Neural crest cell (in vitro differentiated cells): ENCODE results near the gene NAXE. TPM values are rescaled to one million over a fixed set of nuclear protein-coding genes. Genes with fewer than 3 reads are reported as not detected.

ENCODE experiments used
- DNase-seq: peaks from one replicate; pipeline ENCODE4 v3.0.0; 2021; ENCODE audit warnings: low read depth, mixed read lengths, low spot score
- H3K27ac Mint-ChIP-seq: one replicate; pipeline ENCODE4 v1.8.0; 2021; ENCODE audit warnings: mild to moderate bottlenecking, mixed read lengths; ENCODE audit not compliant: unreplicated experiment
- H3K27me3 Mint-ChIP-seq: 2 replicates; pipeline ENCODE4 v1.8.0; 2021; ENCODE audit warnings: low read depth, mild to moderate bottlenecking, mixed read lengths
- H3K36me3 Mint-ChIP-seq: 2 replicates; pipeline ENCODE4 v1.8.0; 2021; ENCODE audit warnings: low read depth, mild to moderate bottlenecking, mixed read lengths
- H3K4me1 Mint-ChIP-seq: 2 replicates; pipeline ENCODE4 v1.8.0; 2021; ENCODE audit warnings: mixed read lengths
- H3K4me3 Mint-ChIP-seq: one replicate; pipeline ENCODE4 v1.8.0; 2021; ENCODE audit warnings: mild to moderate bottlenecking, mixed read lengths
- H3K9me3 Mint-ChIP-seq: 2 replicates; pipeline ENCODE4 v1.8.0; 2021; ENCODE audit warnings: mixed read lengths
- long read RNA-seq: library from polyadenylated mRNA; unstranded; transcript quantifications from one replicate; pipeline ENCODE4 v2.0.0, GENCODE V29; 2020
- total RNA-seq: library from RNA; stranded (reverse); gene quantifications from 2 replicates; pipeline ENCODE4 v1.2.1, GENCODE V29; 2021
- TF ChIP-seq, protein P1 (sequence below): fragments of 200-600 bp; sonication (generic); conservative IDR thresholded peaks from 2 replicates; pipeline ENCODE4 v1.5.0; 2021; ENCODE audit warnings: antibody characterized with exemption, mild to moderate bottlenecking

The NAXE gene
- 76.5 and 80.6 TPM in 2 replicates for total RNA-seq
- long read RNA-seq, transcript NAXE-201 (5 exons, 1,012 nt): minor isoform, 5 of 27 reads
- long read RNA-seq, transcript NAXE-203 (6 exons, 1,125 nt): major isoform, 17 of 27 reads
- long read RNA-seq, partial matches to known transcripts: 2 of 27 reads
- long read RNA-seq, other reads (novel, unspliced or antisense): 3 of 27 reads

DNA sequence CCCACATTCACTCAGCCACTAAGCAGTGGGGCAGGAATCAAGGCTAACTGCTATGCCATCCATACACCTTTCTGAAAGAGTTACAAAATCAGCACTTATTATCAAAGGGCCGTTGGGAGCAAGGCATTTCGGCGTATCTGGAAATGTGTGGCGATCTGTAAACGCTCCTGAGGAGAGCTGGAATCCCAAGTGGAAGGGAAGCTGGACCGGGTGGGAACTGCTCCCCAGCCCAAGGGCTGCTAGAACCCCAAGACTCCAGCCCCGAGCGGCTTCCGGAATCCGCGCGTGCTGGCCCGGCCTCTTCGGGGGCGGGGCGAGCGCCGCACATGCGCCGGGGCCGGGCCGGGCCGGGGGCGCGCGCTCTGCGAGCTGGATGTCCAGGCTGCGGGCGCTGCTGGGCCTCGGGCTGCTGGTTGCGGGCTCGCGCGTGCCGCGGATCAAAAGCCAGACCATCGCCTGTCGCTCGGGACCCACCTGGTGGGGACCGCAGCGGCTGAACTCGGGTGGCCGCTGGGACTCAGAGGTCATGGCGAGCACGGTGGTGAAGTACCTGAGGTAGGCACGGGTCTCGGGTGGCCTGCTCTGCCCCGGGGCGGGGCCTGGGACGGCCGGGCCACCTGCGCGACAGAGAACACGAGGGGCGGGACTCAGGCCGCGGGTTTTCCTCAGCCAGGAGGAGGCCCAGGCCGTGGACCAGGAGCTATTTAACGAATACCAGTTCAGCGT, at the start of gene NAXE:
TSS of gene NAXE (plus strand) at position 345 of the 726 bp plus-strand sequence. CDS start at position 374, 29 bp downstream.
- Mint-ChIP-seq H3K27me3 (no peaks in the 10 kb centered on the region), H3K27ac (peak within 1 kb of the TSS; percentile 75), H3K4me1 (peaks cover 30% of the 10 kb centered on the region), H3K36me3 (peaks cover 8% of the 10 kb centered on the region), H3K4me3 (peak within 1 kb of the TSS; percentile 94), H3K9me3 (no peaks in the 10 kb centered on the region)
- TF ChIP-seq, protein P1, sequence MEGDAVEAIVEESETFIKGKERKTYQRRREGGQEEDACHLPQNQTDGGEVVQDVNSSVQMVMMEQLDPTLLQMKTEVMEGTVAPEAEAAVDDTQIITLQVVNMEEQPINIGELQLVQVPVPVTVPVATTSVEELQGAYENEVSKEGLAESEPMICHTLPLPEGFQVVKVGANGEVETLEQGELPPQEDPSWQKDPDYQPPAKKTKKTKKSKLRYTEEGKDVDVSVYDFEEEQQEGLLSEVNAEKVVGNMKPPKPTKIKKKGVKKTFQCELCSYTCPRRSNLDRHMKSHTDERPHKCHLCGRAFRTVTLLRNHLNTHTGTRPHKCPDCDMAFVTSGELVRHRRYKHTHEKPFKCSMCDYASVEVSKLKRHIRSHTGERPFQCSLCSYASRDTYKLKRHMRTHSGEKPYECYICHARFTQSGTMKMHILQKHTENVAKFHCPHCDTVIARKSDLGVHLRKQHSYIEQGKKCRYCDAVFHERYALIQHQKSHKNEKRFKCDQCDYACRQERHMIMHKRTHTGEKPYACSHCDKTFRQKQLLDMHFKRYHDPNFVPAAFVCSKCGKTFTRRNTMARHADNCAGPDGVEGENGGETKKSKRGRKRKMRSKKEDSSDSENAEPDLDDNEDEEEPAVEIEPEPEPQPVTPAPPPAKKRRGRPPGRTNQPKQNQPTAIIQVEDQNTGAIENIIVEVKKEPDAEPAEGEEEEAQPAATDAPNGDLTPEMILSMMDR: no peak
- DNase-seq: peak; percentile 59

- Mint-ChIP-seq H3K9me3 (no peaks in the 10 kb centered on the region), H3K4me3 (no peak overlapping the region), H3K27ac (peak overlapping the region; percentile 30), H3K27me3 (no peaks in the 10 kb centered on the region), H3K4me1 (no peaks in the 10 kb centered on the region), H3K36me3 (peaks cover 19% of the 10 kb centered on the region)
- TF ChIP-seq, protein P1: no peak
- DNase-seq: no peak
These were observed 48.5 kb upstream of the NAXE start for GRCh38 chr1:156543066-156543465.

GRCh38 chr1:156544592-156545102, 46.9 kb upstream of the NAXE start:
- peak overlapping the region; percentile 36 for H3K27ac Mint-ChIP-seq

GRCh38 chr1:156546267-156546666, 45.3 kb upstream of the NAXE start:
- Mint-ChIP-seq H3K4me1 (no peaks in the 10 kb centered on the region), H3K36me3 (peaks cover 8% of the 10 kb centered on the region), H3K27me3 (no peaks in the 10 kb centered on the region), H3K4me3 (no peak overlapping the region), H3K27ac (no peak overlapping the region), H3K9me3 (no peaks in the 10 kb centered on the region)
- TF ChIP-seq, protein P1: no peak
- no peak for DNase-seq

More at GRCh38 chr1:156544592-156545102, 46.9 kb upstream of the NAXE start:
- DNase-seq: no peak
- Mint-ChIP-seq H3K36me3 (peaks cover 8% of the 10 kb centered on the region), H3K4me1 (no peaks in the 10 kb centered on the region), H3K4me3 (no peak overlapping the region), H3K9me3 (no peaks in the 10 kb centered on the region), H3K27me3 (no peaks in the 10 kb centered on the region)
- TF ChIP-seq, protein P1: no peak

DNA sequence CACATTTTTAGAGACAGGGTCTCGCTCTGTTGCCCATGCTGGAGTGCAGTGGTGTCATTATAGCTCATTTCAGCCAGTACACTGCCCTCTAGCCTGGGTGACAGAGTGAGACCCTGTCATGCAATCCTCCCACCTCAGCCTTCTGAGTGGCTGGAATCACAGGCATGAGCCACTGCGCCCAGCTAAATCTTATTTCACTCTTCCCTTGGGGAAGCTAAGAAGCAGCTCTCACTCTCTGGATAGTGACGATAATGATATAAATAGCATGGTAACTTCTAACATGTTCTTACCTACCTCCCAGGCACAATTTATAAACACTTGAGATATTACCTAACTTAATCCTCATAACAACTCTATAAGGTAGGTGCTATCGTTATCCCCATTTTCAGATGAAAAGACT, 44.1 kb upstream of the NAXE start:
- no peak overlapping the region for H3K4me3 Mint-ChIP-seq
- peak overlapping the region; percentile 52 for H3K27ac Mint-ChIP-seq
- peaks cover 9% of the 10 kb centered on the region for H3K36me3 Mint-ChIP-seq
- H3K27me3 Mint-ChIP-seq: no peaks in the 10 kb centered on the region
- H3K4me1 Mint-ChIP-seq: no peaks in the 10 kb centered on the region
- H3K9me3 Mint-ChIP-seq: no peaks in the 10 kb centered on the region
- no peak for DNase-seq
- TF ChIP-seq, protein P1: no peak
